Skin of body (tissue), 2 donors: Measurements from ENCODE around the gene ARPIN. TPM values are rescaled to one million over a fixed set of nuclear protein-coding genes. Genes with fewer than 3 reads are reported as not detected.
"Not testable (repeated sequence)": the region's sequence is repeated elsewhere in the genome, so short reads cannot be mapped to it uniquely, and the experiment has no call there.

Source experiments
- DNase-seq: peaks from one replicate; lab custom pipeline; 2025; lab: John Stamatoyannopoulos, UW
- total RNA-seq: library from RNA; depleted of rRNA; stranded (reverse); fragments of >200 nt; gene quantifications from one replicate; pipeline ENCODE4 v1.2.3, GENCODE V29; 2014

Gene ARPIN
- total RNA-seq = 14.2 TPM

DNA sequence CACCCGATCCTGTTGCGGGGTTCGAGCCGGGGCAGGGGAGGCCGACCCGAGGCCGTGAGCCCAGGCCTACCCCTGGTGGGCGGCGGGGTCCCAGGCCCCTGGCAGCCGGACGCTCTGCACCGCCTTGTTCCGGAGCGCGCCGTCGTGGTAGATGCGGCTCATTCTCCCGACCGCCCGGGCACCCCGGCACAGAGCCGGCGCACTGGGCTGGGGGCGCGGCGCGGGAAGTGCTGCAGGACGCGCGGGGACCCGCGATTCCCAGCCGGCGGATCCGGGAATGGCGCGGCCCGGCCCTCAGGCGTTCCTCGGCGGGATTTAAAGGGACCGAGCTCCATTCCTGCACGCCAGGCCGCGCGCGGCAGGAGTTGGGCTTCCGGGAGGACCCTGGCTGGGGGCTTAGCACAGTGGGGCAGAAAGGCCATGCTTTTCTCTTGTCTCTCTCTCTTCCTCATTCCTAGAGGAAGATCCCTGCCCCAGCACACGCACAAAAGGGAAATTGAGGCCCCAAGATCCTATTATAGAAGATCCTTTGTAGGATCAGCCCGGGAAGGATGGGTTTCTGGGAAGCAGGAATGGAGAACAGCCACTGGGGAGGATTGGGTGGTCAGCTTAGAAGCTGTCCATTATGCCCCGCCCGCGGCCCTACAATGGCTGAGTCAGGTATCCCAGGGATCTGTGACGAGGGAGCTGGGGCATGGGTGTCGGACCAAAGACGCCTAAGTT is at the start of gene ARPIN:
TSS of gene ARPIN (minus strand) at position 279 of the 723 bp plus-strand sequence. CDS start at position 162, 117 bp downstream.
- no peak for DNase-seq

DNA sequence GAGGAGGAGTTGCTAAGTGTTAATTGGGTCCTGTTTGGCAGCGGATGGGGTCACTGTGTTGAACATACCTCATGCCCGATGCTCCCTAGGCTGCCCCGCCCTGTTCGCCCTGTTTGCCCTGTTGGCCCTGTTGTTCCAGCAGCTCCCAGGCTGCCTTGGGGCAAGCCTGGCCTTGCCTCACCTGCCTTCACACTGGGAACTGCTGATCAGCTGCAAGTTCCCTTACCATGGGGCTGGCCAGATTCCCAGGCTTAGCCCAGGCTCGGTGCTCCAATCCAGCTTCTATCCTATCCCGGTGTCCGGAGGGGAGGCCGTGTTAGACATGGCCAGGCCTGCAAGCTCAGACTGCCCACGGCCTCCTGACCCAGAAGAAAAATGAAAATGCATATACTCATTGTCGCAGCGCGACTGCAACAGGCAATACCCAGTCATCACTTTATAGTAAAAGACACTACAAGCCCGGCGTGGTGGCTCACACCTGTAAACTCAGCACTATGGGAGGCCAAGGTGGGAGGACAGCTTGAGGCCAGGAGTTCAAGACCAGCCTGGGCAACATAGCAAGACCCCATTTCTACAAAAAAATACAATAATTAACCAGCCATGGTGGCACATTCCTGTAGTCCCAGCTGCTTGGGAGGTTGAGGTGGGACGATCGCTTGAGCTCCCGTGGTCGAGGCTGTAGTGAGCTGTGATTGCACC is 45.5 kb upstream of the ARPIN start:
- no peak for DNase-seq

DNA sequence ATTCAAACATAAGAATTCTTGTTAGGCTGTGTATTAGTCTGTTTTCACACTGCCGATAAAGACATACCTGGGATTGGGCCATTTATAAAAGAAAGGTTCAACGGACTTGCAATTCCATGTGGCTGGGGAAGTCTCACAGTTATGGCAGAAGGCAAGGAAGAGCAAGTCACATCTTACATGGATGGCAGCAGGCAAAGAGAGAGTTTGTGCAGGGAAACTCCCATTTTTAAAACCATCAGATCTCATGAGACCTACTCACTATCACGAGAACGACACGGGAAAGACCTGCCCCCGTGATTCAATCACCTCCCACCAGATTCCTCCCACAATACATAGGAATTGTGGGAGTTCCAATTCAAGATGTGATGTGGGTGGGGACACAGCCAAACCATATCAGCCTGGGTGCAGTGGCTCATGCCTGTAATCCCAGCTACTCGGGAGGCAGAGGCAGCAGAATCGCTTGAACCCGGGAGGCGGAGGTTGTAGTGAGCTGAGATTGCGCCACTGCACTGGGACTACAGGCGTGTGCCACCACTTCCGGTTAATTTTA is 42.8 kb upstream of the ARPIN start:
- not testable (repeated sequence) for DNase-seq

DNA sequence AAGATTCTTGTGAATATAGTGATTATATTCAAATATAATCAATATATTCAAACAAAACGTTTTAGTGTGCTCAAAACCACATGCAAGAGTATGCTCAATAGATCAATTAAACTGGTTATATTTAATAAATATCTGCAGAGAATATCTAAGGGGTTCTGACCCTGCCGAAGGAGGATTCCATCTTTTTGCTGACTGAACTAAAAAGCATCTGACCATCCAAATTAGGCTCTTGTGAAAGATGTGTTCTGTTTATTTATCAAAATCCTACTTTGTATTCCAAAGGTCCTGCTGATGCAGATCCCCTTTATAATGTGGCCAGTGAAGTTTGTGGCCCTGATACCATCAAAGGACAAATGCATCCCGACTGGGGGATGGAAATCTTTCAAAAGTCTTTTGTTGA is 41.8 kb upstream of the ARPIN start:
- DNase-seq = no peak

DNA sequence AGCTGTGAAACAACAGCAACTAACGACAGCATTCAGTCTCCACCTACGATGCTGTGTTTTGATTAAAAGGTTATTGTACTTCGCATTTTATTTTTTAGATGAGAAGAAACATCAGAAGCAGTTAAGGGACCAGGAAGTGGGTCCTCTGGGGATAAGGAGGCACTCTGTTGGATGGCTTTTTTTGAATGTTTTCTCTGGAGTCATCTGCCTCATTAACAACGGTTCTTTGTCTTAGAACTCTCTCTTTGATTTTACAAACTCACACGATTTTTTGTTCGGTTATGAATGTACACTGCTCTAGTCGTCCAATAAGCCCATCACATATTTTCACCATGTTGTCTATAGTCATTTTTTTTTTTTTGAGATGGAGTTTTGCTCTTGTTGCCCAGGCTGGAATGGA is 36.0 kb upstream of the ARPIN start:
- DNase-seq = no peak

DNA sequence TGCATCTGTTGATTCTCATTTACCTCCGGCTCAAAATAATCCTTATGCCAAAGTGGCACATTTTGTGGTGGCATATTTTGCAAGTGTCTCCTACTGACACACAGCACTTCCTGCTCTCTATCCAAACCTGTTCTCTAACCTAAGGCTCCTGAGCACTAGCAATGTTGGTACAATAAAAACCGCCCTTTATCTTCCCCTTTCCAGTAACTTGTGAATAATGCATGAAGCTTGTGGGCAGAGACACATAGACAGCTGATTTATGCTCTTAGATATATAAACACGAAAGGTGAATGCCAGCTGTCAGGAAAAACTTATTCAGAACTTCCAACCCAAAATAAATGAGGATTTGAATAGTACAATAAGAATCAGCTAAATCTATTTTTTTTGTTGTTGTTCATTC is 34.6 kb upstream of the ARPIN start:
- no peak for DNase-seq

DNA sequence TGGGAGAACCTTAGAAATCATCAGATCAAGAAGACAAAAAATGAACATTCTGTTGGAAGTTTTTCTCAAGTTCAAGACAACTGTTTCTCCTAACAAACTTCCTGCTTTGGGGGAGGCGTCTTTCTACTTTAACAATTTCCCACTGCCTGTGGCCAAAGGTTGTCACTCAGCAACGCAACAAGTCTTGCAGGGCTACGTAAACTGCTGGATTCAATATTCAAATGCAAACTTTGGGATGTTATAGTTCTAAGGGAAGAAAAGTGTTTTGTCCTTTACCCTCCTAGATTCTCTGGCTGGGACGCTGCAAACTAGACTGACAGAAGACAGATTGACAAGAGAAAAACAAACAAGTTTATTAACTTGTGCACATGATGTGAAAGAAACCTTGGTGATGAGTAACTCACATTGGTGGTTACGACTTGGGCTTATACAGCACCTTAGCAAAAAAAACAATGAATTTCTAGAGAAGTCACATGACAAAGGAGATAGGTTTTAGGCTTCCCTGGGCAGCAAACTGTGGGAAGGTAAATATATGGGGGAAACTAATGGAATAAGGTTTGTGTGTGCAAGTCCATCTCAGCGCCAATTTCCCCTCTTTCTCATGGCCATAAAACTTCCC is 34.0 kb upstream of the ARPIN start:
- no peak for DNase-seq

DNA sequence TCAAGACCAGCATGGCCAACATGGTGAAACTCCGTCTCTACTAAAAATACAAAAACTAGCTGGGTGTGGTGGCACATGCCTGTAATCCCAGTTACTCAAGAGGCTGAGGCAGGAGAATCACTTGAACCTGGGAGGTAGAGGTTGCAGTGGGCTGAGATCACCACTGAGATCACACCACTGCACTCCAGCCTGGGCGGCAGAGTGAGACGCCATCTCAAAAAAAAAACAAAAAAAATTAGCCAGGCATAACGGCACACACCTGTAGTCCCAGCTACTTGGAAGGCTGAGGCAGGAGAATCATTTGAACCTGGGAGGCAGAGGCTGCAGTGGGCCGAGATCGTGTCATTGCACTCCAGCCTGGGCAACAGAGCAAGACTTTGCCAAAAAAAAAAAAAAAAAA is 31.0 kb upstream of the ARPIN start:
- DNase-seq = not testable (repeated sequence)

DNA sequence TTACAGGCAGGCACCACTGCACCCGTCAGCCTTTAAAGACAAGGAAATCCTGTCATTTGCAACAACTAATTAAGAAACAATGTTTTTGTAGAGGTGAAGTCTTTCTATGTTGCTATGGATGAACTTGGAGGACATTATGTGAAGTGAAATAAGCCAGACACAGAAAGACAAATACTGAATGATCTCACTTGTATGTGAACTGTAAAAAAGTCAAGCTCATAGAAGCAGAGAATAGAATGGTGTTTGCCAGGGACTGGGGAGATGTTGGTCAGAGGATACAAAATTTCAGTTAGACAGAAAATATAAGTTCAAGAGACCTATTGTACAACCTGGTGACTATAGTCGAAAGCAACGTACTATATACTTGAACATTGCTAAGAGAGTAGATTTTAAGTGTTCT is 27.2 kb upstream of the ARPIN start:
- no peak for DNase-seq

DNA sequence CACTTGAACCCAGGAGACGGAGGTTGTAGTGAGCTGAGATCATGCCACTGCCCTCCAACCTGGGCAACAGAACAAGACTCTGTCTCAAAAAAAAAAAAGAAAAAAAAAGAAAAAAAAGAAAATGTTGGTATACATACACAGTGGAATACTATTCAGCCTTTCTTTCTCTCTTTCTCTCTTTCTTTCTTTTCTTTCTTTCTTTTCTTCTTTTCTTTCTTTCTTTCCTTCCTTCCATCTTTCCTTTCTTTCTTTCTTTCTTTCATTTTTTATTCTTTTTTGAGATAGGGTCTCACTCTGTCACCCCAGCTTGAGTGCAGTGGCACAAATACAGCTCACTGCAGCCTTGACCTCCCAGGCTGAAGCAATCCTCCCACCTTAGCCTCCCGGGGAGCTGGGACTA is 26.6 kb upstream of the ARPIN start:
- not testable (repeated sequence) for DNase-seq

DNA sequence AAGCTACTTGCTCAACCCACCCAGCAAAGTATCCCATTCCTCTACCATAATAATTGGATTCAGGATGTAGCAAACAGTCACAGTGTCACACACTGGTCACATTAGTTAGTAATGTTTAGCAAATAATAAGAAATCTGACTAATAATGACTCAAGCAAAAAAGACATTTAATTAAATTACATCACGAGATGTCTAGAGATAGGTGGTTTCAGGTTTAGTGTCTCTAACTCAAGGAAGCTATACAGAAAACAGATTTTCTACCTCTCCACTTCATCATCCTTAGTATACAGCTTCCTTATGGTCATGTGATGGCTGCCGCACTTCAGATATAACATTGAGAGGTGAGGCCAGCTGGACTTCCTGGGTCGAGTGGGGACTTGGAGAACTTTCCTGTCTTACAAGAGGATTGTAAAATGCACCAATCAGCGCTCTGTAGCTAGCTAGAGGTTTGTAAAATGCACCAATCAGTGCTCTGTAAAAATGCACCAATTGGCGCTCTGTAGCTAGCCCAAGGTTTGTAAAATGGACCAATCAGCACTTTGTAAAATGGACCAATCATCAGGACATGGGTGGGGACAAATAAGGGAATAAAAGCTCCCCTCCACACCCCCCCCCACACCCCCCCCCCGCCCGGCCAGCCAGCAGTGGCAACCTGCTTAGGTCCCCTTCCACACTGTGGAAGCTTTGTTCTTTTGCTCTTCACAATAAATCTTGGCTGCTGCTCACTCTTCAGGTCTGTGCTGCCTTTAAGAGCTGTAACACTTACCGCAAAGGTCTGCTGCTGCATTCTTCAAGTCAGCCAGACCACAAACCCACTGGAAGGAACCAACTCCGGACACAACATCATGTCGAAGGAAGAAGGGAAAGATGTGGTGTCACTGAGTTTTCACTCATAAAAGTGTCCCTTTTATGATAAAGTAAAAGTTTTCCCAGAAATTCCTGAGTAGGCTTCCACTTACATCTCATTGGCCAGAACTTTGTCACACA is 24.9 kb upstream of the ARPIN start:
- DNase-seq = no peak

DNA sequence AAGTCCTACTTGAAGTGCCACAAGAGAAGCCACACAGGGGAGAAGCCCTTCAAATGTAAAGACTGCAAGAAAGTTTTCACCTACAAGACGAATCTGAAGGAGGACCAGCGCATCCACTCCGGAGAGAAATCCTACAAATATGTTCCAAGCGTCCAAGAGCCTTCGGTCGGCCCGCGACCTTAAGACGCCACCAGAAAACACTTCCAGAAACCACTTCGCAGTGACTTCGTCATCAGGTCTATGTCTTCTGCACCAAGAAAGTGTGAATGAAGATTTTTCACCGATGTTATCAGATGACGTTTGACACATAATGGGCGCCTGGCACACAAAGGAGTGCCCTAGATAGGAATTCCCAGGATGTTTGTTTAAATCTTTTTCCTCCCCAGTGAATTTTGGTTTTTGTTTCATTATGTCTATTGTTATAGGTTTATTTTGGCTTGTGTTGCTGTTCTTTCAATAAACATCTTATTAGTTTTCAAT is 24.1 kb upstream of the ARPIN start:
- no peak for DNase-seq

DNA sequence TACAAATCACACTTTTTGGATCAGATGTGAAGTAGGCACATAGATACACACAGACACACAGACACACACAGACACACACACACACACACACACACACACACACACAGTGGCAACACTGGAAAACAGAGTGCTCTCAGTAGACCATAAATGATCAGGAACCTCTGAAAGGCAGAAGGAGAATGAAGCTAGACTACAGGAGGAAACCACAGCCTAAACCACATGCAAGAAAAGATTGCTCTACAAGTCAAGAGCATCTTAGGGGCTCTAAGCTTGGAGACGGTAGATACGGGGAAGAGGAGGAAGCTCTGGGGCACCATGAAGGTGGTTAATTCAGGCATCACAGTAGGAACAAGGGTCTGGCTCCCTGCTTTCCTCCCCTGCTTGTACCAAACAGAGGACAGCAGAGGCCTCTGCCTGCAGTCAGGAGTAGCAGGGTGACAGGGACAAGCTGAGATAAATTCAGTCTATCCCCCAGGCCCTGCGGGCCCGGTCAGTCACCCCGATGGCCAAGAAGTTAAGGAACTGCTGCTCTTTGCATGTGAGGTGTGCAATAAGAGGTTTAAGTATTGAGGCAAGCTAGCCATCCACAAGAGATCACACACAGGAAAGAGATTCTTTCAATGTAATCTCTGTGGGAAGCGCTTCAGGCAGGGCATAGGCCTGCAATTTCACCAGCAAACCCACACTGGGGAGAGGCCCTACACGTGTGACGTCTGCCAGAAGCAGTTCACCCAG is 23.5 kb upstream of the ARPIN start:
- no peak for DNase-seq

DNA sequence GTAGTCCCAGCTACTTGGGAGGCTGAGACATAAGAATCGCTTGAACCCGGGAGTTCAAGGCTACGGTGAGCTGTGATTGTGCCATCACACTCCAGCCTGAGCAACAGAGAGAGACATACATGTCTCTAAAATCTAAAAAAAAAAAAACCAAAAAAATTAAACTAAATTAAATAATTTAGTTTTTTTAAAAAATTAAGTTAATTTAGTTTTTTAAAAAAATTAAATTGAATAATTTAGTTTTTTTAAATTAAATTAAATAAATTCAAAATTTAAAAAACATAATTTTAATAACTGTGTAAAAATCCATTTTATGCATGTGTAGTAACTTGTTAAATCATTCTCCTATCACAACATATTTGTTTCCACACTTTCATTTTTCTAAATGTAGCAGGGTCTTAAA is 20.1 kb upstream of the ARPIN start:
- DNase-seq = no peak

DNA sequence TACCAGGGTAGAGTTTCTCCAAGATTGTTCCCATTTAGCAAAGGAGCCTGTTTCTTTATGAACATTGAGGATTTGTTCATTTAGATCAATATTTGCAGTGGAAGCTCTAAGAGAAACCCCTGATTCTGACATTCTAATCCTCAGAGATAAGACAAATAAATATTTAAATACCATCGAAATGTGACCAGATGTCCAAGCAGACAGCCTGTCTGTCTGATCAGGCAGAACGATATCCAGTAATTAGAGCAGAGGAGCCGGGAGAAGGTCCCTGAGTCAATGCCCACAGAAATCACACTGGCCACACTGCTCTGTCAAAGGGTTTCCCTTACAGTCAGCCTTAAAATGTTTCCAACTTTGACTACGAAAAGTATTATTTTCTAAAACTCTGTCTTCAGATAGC is 15.7 kb upstream of the ARPIN start:
- no peak for DNase-seq

DNA sequence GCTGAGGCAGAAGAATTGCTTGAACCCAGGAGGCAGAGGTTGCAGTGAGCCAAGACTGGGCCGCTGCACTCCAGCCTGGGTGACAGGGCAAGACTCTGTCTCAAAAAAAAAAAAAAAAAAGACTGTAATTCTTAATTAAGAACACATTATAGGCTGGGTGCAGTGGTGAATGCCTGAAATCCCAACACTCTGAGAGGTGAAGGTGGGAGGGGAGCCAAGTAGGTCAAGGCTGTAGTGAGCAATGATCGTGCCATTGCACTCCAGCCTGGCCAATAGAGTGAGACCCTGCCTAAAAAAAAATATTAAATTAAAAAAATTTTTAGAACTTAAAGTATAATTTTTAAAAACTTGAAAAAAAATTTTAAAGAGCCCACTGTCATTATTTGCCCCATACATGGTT is 13.4 kb upstream of the ARPIN start:
- no peak for DNase-seq

DNA sequence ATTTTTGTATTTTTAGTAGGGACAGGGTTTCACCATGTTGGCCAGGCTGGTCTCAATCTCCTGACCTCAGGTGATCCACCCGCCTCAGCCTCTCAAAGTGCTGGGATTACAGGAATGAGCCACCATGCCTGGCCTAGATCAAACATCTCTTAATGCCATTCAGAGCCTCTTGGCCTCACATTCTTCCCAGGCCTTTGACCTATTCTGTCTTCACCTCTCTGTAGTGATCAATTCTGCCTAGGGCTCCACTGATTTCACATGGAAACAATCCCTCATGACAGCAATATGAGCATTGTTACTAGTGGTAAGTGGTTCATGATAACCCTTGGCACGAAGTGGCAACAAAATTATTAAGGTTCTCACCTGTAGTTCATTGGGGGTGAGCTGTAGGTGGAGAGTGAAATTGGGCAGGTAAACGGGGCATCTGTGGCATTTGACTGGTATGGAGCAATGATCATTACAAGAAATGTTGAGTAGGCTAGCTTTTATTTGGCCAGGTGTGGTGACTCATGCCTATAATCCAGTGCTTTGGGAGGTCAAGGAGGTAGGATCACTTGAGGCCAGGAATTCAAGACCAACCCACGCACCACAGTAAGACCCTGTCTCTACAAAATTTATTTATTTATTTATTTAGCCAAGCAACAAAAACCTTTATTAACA is 4.8 kb upstream of the ARPIN start:
- DNase-seq = no peak

DNA sequence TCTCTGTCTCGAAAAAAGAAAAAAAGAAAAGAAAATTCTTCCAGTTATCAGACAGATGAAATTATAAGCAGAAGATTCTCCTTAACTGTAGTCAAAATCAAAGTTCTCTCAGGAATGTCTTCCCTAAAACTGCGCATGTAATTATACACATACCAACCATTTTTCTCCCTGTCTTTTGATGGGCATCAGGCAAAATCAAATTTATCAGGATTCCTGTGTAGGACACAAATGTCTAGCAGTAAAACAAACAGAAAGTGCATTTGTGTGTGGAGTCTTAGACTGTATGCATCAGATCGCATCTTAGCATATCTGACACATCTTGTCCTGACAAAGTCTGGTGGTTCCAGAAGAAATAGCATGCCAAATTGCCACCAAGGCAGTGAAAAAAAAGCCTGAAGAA is 3.9 kb upstream of the ARPIN start:
- DNase-seq = no peak

DNA sequence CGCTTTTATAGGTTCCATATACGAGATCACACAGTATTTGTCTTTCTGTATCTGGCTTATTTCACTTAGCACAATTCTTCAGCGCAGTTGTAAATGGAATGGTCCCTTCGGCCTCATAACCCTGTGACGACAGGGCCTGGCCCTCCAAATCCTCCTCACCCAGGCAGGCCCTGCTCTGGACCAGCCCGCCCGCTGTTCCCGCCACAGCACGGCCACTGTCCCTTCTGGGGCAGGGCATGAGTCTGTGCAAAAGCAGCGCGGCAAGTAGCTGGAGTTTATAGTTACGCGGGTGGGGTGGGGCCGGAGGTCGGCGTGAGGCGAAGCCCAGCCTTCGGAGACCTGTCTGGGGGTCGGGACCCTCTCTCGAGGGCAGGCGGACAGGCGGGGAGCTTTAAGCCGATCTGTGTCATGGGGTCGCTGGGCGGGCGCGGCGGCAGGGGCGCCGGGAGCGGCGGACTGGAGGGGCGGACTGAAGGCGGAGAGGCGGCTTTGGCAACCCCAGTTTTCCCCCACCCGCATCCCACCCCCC is 543 bp downstream of the ARPIN start:
- DNase-seq = no peak
